ENCODE data around the gene B3GNT3. TPM values are rescaled to one million over a fixed set of nuclear protein-coding genes. Genes with fewer than 3 reads are reported as not detected.
"Not testable (repeated sequence)": the region's sequence is repeated elsewhere in the genome, so short reads cannot be mapped to it uniquely, and the experiment has no call there.

The B3GNT3 gene
- total RNA-seq, 1 donor = not detected

GRCh38 chr19:17790059-17790780 lies 4.7 kb upstream of the B3GNT3 start:
- H3K4me3 ChIP-seq (ENCODE audit: low read depth, low read length) = no peak overlapping the region
- DNase-seq (ENCODE audit: low read depth) = no peak
- no peak for TF ChIP-seq CTCF (IDR thresholded peaks at IDR 0.05; ENCODE audit: insufficient read depth, low read length)

GRCh38 chr19:17794412-17794730 lies 567 bp upstream of the B3GNT3 start:
- DNase-seq (ENCODE audit: low read depth) = no peak
- H3K4me3 ChIP-seq (ENCODE audit: low read depth, low read length) = no peak overlapping the region
- no peak for TF ChIP-seq CTCF (IDR thresholded peaks at IDR 0.05; ENCODE audit: insufficient read depth, low read length)

DNA sequence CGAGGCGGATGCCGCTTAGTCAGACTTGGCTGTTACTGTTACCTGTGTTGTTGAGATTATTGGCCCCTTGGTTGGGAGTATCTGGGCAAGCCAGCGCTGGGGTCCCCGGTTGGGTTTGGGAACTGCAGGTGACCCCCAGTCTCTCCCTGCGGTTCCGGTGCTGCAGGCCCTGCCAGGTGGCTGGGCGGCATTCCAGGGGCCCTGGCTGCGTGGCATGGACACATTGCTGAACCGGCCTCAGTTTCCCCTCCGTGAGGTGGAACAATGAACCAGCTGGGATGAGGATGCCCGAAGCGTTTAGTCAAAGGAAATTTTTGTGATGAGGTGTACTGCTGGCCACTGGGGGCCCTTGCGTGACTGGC lies 538 bp downstream of the B3GNT3 start:
- no peak for DNase-seq (ENCODE audit: low read depth)

DNA sequence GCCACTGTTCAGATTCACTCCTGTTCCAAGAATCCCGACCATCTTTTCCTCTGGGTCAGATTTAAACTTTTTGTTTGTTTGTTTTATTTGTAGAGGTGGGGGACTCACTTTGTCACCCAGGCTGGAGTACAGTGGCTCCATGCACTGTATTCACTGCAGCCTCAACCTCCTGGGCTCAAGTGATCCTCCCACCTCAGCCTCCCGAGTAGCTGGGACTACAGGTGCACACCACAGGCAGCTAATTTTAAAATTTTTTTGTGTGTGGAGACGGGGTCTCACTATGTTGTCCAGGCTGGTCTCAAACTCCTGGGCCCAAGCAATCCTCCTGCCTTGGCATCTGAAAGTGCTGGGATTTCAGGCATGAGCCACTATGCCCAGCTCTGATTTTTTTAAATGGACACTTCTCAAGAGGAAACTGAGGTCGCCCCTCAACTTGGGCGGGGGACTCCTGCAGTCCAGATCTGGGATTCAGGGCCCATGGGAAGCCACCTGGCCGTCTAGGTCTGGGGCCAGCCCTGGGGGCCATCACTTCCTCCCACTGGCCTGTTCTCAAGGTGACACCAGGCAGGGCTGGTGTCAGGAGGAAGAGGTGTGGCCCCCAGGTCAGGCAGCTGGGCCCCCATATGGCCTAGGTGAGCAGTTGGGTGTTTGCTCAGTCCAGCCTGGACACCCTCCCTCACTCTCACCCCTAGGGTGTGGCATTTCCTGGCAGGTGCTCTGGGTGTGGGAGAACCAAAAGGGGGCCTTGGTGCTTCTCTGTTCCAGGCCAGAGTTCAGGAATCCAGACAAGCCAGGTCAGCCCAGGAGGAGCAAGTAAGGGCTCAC lies 1.3 kb downstream of the B3GNT3 start:
- no peak overlapping the region for H3K4me3 ChIP-seq (ENCODE audit: low read depth, low read length)
- TF ChIP-seq CTCF (IDR thresholded peaks at IDR 0.05; ENCODE audit: insufficient read depth, low read length) = no peak
- no peak for DNase-seq (ENCODE audit: low read depth)

More for the DNA sequence above, 538 bp downstream of the B3GNT3 start:
- no peak for TF ChIP-seq CTCF (IDR thresholded peaks at IDR 0.05; ENCODE audit: insufficient read depth, low read length)
- H3K4me3 ChIP-seq (ENCODE audit: low read depth, low read length) = no peak overlapping the region

DNA sequence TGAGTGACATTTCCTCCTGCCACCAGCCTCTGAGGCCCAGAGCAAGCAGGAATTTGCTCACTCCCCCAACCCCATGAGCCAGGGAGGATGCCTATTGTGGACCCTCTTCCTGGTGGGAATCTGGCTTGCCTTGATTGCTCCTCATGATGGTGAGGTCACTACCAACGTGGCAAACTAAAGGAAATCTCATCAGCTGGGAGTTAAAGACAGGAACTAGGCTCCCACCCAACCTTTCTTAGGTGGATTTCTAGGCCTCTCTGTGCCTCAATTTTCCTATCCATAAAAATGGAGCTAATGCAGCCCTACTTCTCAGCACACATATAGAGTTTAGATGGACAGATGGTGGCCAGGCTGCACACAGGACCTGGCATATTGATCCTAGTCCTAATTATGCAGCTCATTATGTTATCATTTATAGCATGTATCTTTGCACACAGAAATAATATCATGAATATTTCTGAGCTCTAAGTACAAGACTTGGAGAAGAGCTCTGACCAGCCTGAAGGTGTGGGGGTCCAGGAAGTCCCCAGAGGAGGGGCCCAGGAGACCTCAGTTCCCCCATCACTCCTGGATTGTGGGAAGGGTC lies 2.0 kb downstream of the B3GNT3 start:
- H3K4me3 ChIP-seq (ENCODE audit: low read depth, low read length) = no peak overlapping the region
- DNase-seq (ENCODE audit: low read depth) = no peak
- TF ChIP-seq CTCF (IDR thresholded peaks at IDR 0.05; ENCODE audit: insufficient read depth, low read length) = no peak

DNA sequence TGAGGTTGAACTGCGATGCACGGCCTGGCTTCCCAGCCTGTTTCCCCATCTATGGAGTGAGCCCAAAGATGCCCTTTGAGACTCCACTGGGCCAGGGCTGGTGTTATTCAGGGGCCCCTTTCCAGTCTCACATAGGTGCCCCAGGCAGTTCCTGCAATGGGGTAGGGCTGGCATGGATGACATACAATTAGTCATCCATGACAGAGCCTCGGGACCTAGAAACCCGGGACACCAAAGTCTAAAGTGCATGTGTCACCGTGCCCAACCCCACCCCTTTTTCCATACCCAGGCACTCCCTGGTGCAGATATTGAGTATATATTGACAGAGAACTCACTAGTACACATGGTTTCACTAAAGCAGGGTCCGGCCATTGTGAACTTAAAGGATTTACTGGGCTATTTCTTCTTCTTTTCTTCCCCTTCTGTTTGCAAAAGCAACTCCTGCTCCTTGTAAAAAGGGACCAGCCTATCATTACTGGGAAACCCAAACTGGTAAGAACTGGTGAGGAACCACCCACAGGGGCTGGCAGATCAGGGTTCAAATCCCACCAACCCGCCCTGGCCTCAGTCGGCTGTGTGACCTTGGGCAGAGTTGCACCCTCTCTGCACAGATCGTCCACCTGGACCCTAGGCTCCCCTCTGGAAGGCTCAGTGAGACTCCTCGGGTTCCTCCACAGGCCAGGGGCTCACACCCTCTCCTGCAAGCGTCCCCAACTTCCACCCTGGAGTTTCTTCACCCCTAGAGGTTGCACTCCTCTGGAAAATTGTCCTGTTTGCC lies 2.7 kb downstream of the B3GNT3 start:
- H3K4me3 ChIP-seq (ENCODE audit: low read depth, low read length) = no peak overlapping the region
- TF ChIP-seq CTCF (IDR thresholded peaks at IDR 0.05; ENCODE audit: insufficient read depth, low read length) = no peak
- DNase-seq (ENCODE audit: low read depth) = no peak

GRCh38 chr19:17798599-17798998 lies 3.7 kb downstream of the B3GNT3 start:
- not testable (repeated sequence) for H3K4me3 ChIP-seq (ENCODE audit: low read depth, low read length); DNase-seq (ENCODE audit: low read depth)

Measured in fibroblast of the aortic adventitia (primary cell).